ENCODE results near the gene CPNE4.

- TF ChIP-seq CTCF (IDR thresholded peaks at IDR 0.05) (no peak), POLR2AphosphoS5 (IDR thresholded peaks at IDR 0.05) (no peak), POLR2A (IDR thresholded peaks at IDR 0.05; ENCODE audit: low read depth) (no peak)
Measured at GRCh38 chr3:131850223-131850622, 184.6 kb downstream of the CPNE4 start.
